Right atrium auricular region (tissue), 2 donors: ENCODE results near the gene KL. TPM values are rescaled to one million over a fixed set of nuclear protein-coding genes. Genes with fewer than 3 reads are reported as not detected.

Experiments used
- DNase-seq: peaks from one replicate; pipeline ENCODE4 v3.0.0-alpha.2; 2019; ENCODE audit warnings: low spot score
- H3K27ac ChIP-seq, 2 donors: fragments of 200-600 bp; sonication (generic); 1 replicate in 1 of 2; 2 replicates in 1 of 2; pipeline ENCODE4 v1.5.1; 2016 to 2019
- H3K27me3 ChIP-seq, 2 donors: fragments of 200-600 bp; sonication (generic); one replicate each; pipeline versions ENCODE4 v1.5.1 to v1.6.0; 2017 to 2019
- H3K36me3 ChIP-seq: fragments of 200-600 bp; sonication (generic); one replicate; pipeline ENCODE4 v1.5.1; 2016
- H3K4me1 ChIP-seq, 2 donors: fragments of 200-600 bp; sonication (generic); one replicate each; pipeline versions ENCODE4 v1.5.1 to v1.6.0; 2017 to 2019
- H3K4me3 ChIP-seq, 2 donors: fragments of 200-600 bp; sonication (generic); 1 replicate in 1 of 2; 2 replicates in 1 of 2; pipeline ENCODE4 v1.5.1; 2017 to 2019; ENCODE audit warnings: mild to moderate bottlenecking in 1 of 2, moderate library complexity in 1 of 2
- H3K9me3 ChIP-seq, 2 donors: fragments of 200-600 bp; sonication (generic); one replicate each; pipeline ENCODE4 v1.5.1; 2019
- CTCF ChIP-seq, 2 donors: fragments of 200-600 bp; sonication (generic); IDR thresholded peaks; one replicate each; pipeline ENCODE4 v1.5.1; 2019; ENCODE audit warnings: antibody characterized with exemption in 2 of 2
- total RNA-seq, 2 donors: library from RNA; depleted of rRNA; stranded (reverse); fragments of >200 nt; gene quantifications; one replicate each; pipeline ENCODE4 v1.1.0, GENCODE V29; 2016

KL gene
- total RNA-seq, 2 donors from 2014 or later = 1.4 to 2.4 TPM

- H3K4me3 ChIP-seq = no peak overlapping the region
- no peaks in the 10 kb centered on the region for H3K9me3 ChIP-seq
- H3K27me3 ChIP-seq = no peaks in the 10 kb centered on the region
- no peak for TF ChIP-seq CTCF (IDR thresholded peaks at IDR 0.05)
- H3K27ac ChIP-seq = peak overlapping the region; percentile 48 to 57
- H3K4me1 ChIP-seq = peaks cover 0 to 49% of the 10 kb centered on the region in 2 donors
- DNase-seq = no peak
- peaks cover 72% of the 10 kb centered on the region for H3K36me3 ChIP-seq
Measured at GRCh38 chr13:33111414-33112110, 95.3 kb downstream of the KL start.

- Histone ChIP-seq H3K4me3 (no peak overlapping the region), H3K27me3 (no peaks in the 10 kb centered on the region), H3K27ac (peak overlapping the region in 1 of 2 donors; percentile 57), H3K36me3 (peaks cover 73% of the 10 kb centered on the region), H3K9me3 (no peaks in the 10 kb centered on the region), H3K4me1 (peaks cover 0 to 49% of the 10 kb centered on the region in 2 donors)
- no peak for DNase-seq
- TF ChIP-seq CTCF (IDR thresholded peaks at IDR 0.05) = no peak
Measured at GRCh38 chr13:33112766-33113165, 96.5 kb downstream of the KL start.

DNA sequence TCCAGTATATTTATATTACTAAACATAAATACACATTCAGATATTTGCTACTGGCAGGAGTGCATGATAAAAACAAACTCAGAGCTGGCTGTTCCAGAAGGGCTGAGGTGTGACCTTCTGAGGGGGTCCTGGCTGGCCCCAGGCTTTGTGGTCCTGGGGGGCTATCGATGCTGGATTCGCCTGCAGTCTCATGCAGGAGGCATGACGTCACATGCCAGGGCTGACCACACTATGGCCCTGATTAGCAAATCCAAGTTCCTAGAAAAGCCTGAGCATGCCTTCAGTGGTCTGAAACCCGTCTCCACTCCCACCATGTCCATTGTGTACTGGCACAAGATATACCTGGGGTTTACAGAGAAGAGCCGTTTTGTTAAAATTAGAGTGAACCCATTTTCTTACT, 97.9 kb downstream of the KL start:
- H3K4me3 ChIP-seq = no peak overlapping the region
- DNase-seq = no peak
- H3K36me3 ChIP-seq = peaks cover 83% of the 10 kb centered on the region
- no peaks in the 10 kb centered on the region for H3K9me3 ChIP-seq
- H3K27me3 ChIP-seq = no peaks in the 10 kb centered on the region
- H3K27ac ChIP-seq = no peak overlapping the region
- no peak for TF ChIP-seq CTCF (IDR thresholded peaks at IDR 0.05)
- peaks cover 0 to 40% of the 10 kb centered on the region in 2 donors for H3K4me1 ChIP-seq

GRCh38 chr13:33115274-33115673, 99.1 kb downstream of the KL start:
- Histone ChIP-seq H3K9me3 (no peaks in the 10 kb centered on the region), H3K27ac (no peak overlapping the region), H3K27me3 (no peaks in the 10 kb centered on the region), H3K36me3 (peaks cover 83% of the 10 kb centered on the region), H3K4me1 (peaks cover 0 to 29% of the 10 kb centered on the region in 2 donors), H3K4me3 (no peak overlapping the region)
- DNase-seq = no peak
- TF ChIP-seq CTCF (IDR thresholded peaks at IDR 0.05) = no peak
